A172 (cell line): ENCODE data around the gene OOSP1. TPM values are rescaled to one million over a fixed set of nuclear protein-coding genes. Genes with fewer than 3 reads are reported as not detected.

Experiments used
- total RNA-seq: library from RNA; depleted of rRNA; stranded (reverse); fragments of >200 nt; shearing (Covaris generic); gene quantifications from 2 replicates; pipeline ENCODE4 v1.2.3, GENCODE V29; 2014; rRNA removed

OOSP1 gene
- total RNA-seq, 1 experiment from 2014 or later, result not detected

Other genes starting within 250 kb of the OOSP1 start
- not detected in 2 replicates for gene OR10V1, start 224.6 kb upstream of the OOSP1 start, total RNA-seq
- 53.2 and 70.0 TPM in 2 replicates for gene STX3, start 183.1 kb upstream of the OOSP1 start, total RNA-seq
- 58.4 and 66.5 TPM in 2 replicates for gene MRPL16, start 127.7 kb upstream of the OOSP1 start, total RNA-seq
- not detected in 2 replicates for gene CBLIF, start 92.9 kb upstream of the OOSP1 start, total RNA-seq
- 0.12 TPM in 1 of 2 replicates, not detected in the other for gene TCN1, start 71.9 kb upstream of the OOSP1 start, total RNA-seq
- not detected in 2 replicates for gene OOSP3, start 59.6 kb upstream of the OOSP1 start, total RNA-seq
- not detected in 2 replicates for gene OOSP4A, start 25.6 kb downstream of the OOSP1 start, total RNA-seq
- not detected in 2 replicates for gene OOSP4B, start 78.7 kb downstream of the OOSP1 start, total RNA-seq
- not detected in 2 replicates for gene OOSP2, start 102.0 kb downstream of the OOSP1 start, total RNA-seq
- gene MS4A3, start 118.2 kb downstream of the OOSP1 start, total RNA-seq, result not detected in 2 replicates
- not detected in 2 replicates for gene MS4A2, start 150.2 kb downstream of the OOSP1 start, total RNA-seq
- not detected in 2 replicates for gene MS4A6A, start 244.7 kb downstream of the OOSP1 start, total RNA-seq